SHP77 (cell line): ENCODE results near the gene TACSTD2.
"Not testable (repeated sequence)": the region's sequence is repeated elsewhere in the genome, so short reads cannot be mapped to it uniquely, and the experiment has no call there.

Experiments
- DNase-seq, 2 experiments: peaks; one replicate each; lab custom pipeline; 2025; lab: John Stamatoyannopoulos, UW

TACSTD2 gene, protein sequence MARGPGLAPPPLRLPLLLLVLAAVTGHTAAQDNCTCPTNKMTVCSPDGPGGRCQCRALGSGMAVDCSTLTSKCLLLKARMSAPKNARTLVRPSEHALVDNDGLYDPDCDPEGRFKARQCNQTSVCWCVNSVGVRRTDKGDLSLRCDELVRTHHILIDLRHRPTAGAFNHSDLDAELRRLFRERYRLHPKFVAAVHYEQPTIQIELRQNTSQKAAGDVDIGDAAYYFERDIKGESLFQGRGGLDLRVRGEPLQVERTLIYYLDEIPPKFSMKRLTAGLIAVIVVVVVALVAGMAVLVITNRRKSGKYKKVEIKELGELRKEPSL

DNA sequence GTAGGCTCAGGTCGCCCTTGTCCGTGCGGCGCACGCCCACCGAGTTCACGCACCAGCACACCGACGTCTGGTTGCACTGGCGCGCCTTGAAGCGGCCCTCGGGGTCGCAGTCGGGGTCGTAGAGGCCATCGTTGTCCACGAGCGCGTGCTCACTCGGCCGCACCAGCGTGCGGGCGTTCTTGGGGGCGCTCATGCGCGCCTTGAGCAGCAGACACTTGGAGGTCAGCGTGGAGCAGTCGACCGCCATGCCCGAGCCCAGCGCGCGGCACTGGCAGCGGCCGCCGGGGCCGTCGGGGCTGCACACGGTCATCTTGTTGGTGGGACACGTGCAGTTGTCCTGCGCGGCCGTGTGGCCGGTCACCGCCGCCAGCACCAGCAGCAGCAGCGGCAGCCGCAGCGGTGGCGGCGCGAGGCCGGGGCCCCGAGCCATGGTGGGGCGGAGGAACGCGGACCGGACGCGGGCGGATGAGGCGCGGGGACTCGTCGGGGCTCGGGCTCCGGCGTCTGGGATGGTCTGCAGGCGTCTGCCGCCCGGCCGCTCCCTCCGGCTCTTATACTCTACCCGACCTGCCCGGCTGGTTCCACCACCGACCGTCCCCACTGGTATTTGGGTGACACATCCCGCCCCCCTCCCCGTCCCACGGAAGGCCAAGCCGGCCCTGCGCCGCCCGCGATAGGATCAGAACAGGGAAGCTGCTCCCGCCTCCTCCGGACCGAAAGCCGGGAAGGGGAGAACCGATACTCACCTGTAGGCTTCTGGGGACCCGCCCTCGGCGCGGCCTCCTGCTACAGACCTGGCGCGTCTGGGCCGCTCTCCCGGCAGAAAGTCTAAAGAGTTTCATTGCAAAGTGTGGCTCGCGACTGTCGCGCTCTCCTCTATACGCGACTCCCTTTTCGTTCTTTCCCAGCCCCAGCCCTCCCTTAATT lies at the start of gene TACSTD2:
TSS of gene TACSTD2 (minus strand) at position 526 of the 927 bp plus-strand sequence. CDS start at position 430, 96 bp downstream.
- no peak for DNase-seq

DNA sequence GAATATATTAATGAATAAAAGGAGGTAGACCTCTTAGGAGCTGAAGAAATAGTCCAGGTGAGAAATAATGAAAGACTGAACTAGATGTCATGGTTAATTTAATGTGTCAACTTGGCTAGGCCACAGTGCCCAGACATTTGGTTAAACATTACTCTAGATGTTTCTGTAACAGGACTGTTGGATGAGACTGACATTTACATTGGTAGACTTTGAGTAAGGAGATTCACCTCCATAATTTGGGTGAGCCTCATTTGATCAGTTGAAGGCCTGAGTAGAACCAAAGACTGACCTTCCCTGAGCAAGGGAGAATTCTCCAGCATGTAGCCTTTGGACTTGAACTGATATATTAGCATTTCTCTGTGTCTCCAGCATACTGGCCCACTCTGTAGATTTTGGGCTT lies 49.2 kb upstream of the TACSTD2 start:
- DNase-seq = no peak

DNA sequence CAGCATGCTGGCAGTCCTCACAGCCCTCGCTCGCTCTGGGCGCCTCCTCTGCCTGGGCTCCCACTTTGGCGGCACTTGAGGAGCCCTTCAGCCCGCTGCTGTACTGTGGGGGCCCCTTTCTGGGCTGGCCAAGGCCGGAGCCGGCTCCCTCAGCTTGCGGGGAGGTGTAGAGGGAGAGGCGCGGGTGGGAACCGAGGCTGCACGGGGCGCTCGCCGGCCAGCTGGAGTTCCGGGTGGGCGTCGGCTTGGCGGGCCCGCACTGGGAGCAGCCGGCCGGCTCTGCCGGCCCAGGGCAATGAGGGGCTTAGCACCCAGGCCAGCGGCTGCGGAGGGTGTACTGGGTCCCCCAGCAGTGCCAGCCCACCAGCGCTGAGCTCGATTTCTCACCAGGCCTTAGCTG lies 46.2 kb upstream of the TACSTD2 start:
- not testable (repeated sequence) for DNase-seq

DNA sequence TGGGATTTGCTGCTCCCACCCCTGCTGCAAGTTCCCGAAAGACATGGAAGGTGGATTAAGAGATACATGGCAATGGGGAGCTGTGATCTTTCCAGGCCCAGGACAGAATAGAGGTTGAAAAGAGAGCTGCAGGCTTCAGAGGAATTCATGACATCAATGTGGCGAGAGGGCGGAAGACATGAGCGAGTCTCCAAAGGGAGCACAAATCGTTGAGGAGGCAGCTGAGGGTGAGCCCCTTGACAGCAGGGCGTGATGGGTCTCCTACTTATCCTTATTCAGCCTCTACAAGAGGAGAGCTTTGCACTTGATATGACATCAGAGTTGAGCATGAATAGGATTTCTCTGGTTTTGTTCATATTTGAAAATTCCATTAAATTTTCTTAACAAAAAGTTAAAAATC lies 45.5 kb upstream of the TACSTD2 start:
- no peak for DNase-seq

DNA sequence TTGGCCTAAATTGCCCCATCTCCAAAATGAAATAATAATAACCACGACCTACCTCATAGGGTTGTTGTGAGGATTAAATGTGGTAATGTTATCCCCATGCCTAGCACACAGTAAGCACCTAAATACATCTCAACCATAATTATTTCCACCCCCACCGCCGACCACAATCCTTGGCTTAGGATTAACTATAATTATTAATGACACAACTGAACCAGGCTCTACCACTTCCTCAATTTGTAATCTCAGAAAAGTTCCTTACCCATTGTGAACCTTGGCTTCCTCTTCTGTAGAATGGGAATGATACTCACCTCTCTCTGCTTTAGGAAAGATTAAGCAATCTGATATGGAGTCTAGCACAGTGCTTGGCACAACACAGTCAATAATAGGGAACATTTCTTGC lies 44.3 kb upstream of the TACSTD2 start:
- DNase-seq = no peak

DNA sequence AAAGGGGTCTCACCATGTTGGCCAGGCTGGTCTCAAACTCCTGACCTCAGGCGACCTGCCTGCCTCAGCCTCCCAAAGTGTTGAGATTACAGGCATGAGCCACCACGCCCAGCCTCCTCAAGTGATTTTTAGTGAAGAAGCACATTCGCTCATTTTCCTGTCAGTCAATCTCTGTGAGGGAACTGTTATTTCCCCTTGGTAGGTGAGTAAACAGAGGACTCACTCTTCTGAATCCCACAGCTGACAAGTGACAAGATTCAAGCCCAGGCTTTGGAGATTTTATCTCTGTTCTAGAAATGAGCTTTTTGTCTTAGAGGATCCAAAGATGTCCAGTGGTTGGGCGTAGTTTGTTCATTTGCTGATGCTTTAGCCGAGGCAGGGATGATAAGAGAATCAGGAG lies 43.9 kb upstream of the TACSTD2 start:
- DNase-seq = no peak

DNA sequence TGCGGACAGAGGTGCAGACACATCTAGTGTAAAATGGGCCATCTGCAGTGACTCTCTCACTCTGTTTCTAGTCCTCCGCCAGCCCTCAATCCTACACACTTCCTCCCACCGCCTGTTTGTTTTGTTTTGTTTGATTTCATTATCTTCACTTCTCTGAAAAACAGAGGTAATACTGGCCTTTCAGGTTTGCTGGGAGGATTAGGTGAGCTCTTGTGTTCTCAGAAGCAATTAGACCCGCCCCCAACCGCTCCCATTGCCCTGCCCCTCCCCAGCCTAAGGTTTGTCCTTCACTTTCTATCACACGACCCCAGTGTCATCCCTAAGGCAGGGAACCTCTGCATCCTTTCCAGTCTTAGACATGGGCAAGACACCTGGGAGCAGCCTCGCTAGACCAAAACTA lies 43.2 kb upstream of the TACSTD2 start:
- DNase-seq = no peak

DNA sequence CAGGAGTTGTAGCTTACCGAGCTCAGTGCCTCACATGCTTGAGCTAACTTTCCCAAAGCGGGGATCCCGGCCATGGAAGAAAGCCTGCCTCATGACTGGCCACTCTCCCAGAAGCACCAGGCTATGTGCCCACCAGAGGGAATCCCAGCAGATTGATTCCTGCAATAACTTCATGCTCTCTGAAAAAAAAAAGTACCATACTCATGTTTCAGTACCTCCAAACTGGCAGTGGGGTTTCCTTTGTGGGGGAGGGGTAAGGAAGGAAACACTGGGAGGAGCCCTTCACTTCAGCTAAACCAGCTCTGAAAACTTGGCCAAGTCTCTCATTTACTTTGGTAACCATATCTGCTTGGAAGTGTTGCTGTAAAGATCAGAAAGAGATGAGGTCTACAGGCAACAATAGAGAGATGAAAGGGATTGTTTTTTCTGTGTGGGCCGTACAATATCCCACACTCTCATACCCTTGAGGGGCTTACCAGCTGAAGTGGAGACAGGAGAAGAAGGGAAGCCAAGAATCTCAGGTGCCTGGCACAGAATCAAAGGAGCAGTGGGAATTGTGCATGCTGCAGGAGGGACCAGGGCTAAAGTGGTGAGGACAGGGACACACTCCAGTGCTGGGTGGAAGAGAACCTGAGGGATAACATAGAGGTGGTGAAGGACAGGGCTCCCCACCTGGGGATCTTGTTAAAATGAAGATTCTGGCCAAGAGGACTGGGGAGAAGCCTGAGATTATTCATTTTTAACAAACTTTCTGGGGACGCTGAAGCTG lies 42.4 kb upstream of the TACSTD2 start:
- DNase-seq = no peak

DNA sequence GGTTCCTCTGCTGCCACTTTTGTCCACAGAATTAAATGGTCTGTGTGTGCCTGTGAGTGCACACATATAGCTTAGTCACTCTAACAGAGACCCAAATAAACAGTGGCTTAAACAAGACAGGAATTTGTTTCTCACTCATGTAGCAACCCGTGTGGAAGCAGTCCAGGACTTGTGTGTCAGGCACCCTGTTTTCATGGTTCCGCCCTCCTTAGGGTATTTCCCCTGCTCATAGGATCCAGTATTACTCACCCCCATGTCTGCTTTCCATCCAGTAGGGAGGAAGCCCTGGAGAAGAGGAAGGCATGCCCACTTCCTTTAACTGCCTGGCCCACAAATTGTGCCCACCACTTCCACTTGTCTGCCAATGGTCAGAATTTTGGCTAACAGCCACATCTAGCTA lies 41.3 kb upstream of the TACSTD2 start:
- no peak for DNase-seq

DNA sequence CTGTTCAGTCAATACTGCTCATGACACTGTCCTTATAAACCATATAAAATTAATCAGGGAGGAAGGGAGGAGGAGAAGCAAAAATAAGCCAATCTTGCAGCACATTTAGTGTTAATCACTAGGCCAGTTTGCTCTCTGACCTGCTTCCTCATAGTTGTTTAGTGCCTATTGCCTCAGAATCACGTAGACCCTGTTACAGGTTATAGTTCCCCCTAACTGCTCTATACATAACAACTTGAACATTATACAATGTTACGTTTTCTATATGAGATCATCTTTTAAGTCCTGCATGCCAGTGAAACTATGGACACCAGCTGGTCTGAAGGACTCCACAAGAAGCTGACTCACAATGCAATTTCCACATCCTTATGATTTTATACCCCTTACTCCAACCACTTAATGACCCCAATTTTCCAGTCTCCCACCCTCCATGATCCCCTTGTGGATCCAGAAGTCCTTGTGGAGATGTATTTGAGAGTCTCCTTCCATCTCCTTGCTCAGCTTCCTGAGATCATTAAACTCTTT lies 34.9 kb upstream of the TACSTD2 start:
- DNase-seq = no peak

DNA sequence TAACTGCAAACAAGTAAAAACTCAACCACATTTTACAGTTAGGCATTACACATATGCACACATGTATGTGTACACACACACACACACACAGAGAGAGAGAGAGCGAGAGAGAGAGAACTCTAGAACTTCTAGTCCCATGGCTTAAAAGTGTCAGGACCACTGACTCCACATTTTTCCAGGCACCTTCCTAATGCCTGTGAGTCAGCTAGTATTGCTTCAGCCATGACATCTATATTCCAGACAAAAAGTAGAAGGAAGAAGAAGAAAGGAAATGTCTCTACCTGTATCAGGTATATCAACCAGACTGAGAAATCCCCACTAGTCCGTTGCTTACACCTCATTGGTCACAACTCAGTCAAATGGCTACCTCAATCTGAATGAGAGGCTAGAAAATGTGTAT lies 31.9 kb upstream of the TACSTD2 start:
- DNase-seq = no peak

DNA sequence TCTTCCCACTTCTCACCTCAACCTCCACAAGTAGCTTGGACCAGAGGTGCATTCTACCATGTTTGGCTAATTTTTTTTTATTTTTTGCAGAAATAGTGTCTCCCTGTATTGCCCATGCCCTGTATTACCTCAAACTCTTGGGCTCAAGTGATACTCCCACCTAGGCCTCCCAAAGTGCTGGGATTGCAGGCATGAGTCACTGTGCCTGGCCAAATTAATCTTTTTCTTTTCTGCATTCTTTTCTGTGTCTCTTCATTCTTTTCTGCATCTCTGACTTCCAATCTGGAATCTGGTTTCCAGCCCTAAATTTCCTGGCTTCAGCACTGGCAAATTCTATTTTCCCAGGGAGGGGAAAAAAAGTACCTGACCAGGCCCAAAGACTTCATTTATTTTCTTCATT lies 31.2 kb upstream of the TACSTD2 start:
- no peak for DNase-seq

DNA sequence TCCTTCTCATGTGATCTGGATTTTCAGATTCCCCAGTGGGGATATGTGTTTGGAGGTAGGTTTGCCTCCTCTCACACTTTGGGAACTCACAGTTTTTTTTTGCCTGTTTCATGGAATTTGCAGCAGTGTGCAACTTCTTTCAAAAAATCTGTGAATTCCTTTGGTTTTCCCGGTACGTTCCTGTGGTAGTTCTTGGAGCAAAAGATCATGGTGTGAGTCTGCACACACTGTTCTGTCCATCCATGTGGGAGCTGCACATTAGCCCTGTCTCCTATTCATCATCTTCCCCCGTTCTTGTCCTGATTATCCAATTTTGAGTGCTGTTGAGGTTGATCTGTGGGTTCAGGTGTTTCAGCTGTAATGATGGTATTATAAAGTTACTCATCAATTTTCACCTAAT lies 30.3 kb upstream of the TACSTD2 start:
- DNase-seq = no peak

DNA sequence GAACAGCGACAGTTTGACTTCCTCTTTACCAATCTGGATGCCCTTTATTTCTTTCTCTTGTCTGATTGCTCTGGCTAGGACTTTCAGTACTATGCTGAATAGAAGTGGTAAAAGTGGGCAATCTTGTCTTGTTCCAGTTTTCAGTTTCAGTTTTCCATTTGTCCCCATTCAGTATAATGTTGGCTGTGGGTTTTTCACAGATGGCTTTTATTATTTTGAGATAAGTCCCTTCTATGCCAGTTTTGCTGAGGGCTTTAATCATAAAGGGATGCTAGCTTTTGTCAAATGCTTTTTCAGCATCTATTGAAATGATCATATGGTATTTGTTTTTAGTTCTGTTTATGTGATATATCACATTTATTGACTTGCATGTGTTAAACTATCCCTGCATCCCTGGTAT lies 24.9 kb upstream of the TACSTD2 start:
- DNase-seq = not testable (repeated sequence)

DNA sequence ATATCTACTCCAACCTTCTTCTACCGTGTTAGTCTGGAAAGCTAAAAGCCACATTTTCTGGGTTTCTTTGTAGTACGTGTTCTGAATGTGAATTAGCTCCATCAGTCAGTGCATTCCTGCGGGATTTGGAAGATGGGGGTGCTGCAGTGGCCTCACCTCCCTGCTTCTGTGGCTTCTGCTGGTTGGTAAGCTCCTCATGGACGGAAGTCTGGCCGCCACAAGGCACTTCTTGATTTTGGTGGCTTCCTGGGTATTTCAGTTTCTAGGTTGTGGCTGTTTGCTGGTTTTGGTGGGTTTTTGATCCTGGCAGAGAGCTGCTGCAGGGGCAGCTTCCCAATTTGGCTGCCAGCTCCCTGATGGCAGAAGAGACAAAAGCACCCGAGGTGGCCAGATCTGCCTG lies 20.9 kb upstream of the TACSTD2 start:
- no peak for DNase-seq

DNA sequence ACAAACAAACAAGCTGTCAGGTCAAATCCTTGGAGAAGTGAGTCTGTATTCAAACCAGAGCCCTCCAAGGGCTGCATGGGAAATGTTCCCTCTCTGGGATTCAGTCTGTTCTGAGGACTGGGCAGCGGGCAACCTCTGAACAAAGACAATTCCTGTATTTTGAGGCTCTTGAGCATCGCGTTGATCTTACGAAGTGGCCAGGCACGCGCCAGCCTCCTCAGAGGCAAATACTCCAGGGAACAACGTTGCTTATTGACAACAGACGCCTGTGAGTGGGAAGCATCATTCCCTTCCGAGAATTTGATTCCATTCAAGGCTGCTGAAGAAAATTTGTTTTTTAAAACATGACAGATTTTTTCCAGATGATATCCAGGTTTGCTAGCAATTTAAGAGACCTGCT lies 20.0 kb upstream of the TACSTD2 start:
- DNase-seq = no peak

DNA sequence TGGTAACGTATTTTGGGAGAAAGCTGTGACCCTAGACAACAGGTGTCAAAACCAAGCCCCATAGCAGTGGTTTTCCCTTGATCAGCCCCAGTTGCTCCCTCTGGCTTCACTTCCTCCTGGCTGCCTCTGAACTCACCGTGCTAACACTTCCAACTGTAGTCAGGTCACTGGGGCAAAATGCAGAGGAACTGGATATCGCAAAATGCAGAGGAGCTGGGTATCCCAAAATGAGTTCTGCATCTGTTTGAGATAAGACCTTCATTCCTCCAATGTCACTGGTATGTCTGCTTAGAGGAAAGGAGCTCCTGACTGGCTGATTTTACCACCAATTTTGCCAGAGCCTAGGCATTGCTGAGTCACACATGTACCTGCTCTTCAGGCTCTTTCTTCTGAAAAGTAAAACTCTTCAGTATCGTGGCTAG lies 19.6 kb upstream of the TACSTD2 start:
- no peak for DNase-seq

DNA sequence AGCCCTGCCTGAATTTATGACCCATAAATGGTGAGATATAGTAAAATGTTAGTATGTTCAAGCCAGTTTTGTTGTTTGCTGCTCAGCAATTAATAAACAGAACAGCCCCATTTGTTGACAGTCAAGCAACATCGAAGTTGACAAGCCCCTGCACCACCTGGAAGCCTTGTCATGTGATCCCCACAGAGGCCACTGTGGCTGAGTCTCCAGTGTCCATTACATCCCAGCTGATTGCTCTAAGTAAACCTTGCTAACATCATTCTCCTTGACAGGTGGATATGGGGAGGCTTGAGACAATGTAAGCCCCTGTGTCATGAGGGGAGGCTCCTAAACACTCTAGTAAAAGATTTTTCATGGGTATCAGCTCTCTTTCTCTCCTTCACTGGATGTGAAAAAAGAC lies 17.5 kb upstream of the TACSTD2 start:
- no peak for DNase-seq

DNA sequence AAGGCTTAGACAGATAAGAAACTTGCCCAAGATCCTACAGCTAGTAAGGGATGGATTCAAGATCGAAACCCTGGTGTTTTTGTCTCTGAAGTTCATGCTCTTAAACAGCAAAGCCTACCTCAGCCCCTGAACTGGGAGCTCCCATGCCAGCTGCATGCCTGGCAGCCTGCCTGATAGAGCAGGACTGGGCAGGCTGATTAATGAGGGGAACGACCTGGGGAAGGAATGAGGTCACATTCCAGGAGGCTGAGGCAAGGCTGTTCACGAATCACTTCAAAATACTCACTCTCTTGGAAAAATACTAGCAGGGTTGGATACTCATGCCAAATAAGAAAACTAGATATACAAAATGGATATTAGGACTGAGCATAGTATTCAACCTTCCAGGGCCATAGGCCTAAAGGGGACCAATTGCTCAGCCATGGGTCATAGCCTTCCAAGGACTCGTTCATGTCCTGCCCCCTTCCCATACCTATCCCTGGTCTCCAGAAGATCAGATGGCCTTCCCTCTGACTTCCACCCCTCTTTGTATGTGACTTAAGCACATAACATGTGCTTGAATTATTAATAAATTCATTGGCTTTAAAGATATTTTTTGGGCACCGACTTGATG lies 15.6 kb upstream of the TACSTD2 start:
- DNase-seq = peak in 1 of 2 experiments; percentile 1

DNA sequence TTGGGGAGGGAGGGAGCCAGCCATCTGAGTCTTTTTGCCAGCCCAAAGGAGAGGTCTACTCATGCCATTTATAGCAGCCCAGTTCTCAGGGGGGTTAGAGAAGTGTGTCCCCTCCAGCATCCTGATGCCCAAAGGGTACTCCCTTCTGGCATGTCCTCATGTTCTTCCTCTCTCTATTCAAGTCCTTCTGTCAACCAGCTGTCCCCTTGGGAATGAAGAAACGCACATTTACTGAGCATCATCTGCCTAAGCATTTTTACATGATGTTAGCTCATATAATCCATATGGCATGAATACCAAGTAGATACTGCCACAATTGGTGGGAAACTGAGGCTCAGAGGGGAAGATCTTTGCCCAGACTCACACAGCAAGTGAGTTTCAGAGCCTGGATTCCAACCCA lies 14.8 kb upstream of the TACSTD2 start:
- DNase-seq = no peak

DNA sequence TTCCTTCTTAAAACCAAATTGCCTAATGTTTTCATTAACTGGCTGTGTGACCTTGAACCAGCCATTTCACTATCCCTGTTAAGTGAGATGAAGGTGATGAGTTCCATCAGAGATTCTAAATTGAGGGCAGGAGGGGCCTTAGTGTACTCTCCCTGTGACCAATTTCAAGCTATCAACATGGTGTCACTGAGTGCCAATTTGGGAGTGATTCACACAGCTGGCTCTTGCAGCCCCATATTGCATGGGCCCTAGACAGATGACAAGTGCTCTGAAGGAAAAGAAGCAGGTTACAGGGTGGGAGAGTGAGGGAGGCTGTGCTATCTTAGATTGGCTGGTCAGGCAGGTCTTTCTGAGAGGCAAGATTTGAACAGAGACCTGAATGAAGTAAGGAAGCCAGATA lies 13.0 kb upstream of the TACSTD2 start:
- no peak for DNase-seq

DNA sequence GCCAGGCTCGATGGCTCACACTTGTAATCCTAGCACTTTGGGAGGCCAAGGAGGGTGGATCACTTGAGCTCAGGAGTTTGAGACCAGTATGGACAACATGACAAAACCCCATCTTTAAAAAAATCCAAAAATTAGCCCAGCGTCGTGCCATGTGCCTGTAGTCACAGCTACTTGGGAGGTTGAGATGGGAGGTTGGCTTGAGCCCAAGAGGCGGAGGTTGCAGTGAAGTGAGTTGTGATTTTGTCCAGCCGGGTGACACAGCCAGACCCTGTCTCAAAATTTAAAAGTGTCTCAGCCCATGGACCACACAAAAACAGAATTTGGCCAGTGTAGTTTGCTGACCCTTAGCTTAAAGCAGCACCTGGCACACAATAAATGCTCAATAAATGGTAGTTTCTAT lies 11.3 kb upstream of the TACSTD2 start:
- no peak for DNase-seq
